Chondrocyte (in vitro differentiated cells): Measurements from ENCODE around the gene GNA15. TPM values are rescaled to one million over a fixed set of nuclear protein-coding genes. Genes with fewer than 3 reads are reported as not detected.

Source experiments
- DNase-seq: peaks from one replicate; pipeline ENCODE4 v3.0.0; 2021; ENCODE audit warnings: mixed read lengths, low spot score
- H3K27ac Mint-ChIP-seq: one replicate; pipeline ENCODE4 v1.8.0; 2021; ENCODE audit warnings: mild to moderate bottlenecking, moderate library complexity, mixed read lengths; ENCODE audit not compliant: unreplicated experiment
- H3K27me3 Mint-ChIP-seq: 2 replicates; pipeline ENCODE4 v1.8.0; 2021; ENCODE audit warnings: low read depth, mixed read lengths
- H3K36me3 Mint-ChIP-seq: 2 replicates; pipeline ENCODE4 v1.8.0; 2021; ENCODE audit warnings: low read depth, mixed read lengths
- H3K4me1 Mint-ChIP-seq: 2 replicates; pipeline ENCODE4 v1.8.0; 2021; ENCODE audit warnings: low read depth, mild to moderate bottlenecking, mixed read lengths
- H3K4me3 Mint-ChIP-seq: one replicate; pipeline ENCODE4 v1.8.0; 2021; ENCODE audit warnings: mild to moderate bottlenecking, moderate library complexity, mixed read lengths; ENCODE audit not compliant: unreplicated experiment
- H3K9me3 Mint-ChIP-seq: 2 replicates; pipeline ENCODE4 v1.8.0; 2021; ENCODE audit warnings: low read depth, mixed read lengths
- CTCF ChIP-seq: fragments of 200-600 bp; sonication (generic); IDR thresholded peaks from 2 replicates; pipeline ENCODE4 v1.5.0; 2021; ENCODE audit warnings: antibody characterized with exemption, mild to moderate bottlenecking, moderate library complexity
- total RNA-seq: library from RNA; stranded (reverse); gene quantifications from 3 replicates; pipeline ENCODE4 v1.2.1, GENCODE V29; 2021

GNA15 gene
- total RNA-seq, 1 donor from 2014 or later = not detected

- H3K4me1 Mint-ChIP-seq = peaks cover 21% of the 10 kb centered on the region
- no peak overlapping the region for H3K27ac Mint-ChIP-seq
- DNase-seq = no peak
- no peaks in the 10 kb centered on the region for H3K9me3 Mint-ChIP-seq
- no peaks in the 10 kb centered on the region for H3K27me3 Mint-ChIP-seq
- no peak overlapping the region for H3K4me3 Mint-ChIP-seq
- no peak for TF ChIP-seq CTCF
- H3K36me3 Mint-ChIP-seq = no peaks in the 10 kb centered on the region
Measured at GRCh38 chr19:3105641-3106508, 30.0 kb upstream of the GNA15 start.

GRCh38 chr19:3106509-3107141 is 29.2 kb upstream of the GNA15 start:
- TF ChIP-seq CTCF = no peak
- peaks cover 21% of the 10 kb centered on the region for H3K4me1 Mint-ChIP-seq
- H3K27me3 Mint-ChIP-seq = no peaks in the 10 kb centered on the region
- no peaks in the 10 kb centered on the region for H3K36me3 Mint-ChIP-seq
- H3K4me3 Mint-ChIP-seq = no peak overlapping the region
- H3K9me3 Mint-ChIP-seq = no peaks in the 10 kb centered on the region
- no peak overlapping the region for H3K27ac Mint-ChIP-seq
- DNase-seq = no peak

GRCh38 chr19:3107658-3108057 is 28.2 kb upstream of the GNA15 start:
- H3K27me3 Mint-ChIP-seq = no peaks in the 10 kb centered on the region
- no peaks in the 10 kb centered on the region for H3K9me3 Mint-ChIP-seq
- no peak for TF ChIP-seq CTCF
- no peak overlapping the region for H3K4me3 Mint-ChIP-seq
- DNase-seq = no peak
- H3K4me1 Mint-ChIP-seq = peaks cover 21% of the 10 kb centered on the region
- H3K27ac Mint-ChIP-seq = no peak overlapping the region
- H3K36me3 Mint-ChIP-seq = no peaks in the 10 kb centered on the region

- Mint-ChIP-seq H3K27ac (peak overlapping the region; percentile 73), H3K4me3 (no peak overlapping the region), H3K27me3 (no peaks in the 10 kb centered on the region), H3K9me3 (no peaks in the 10 kb centered on the region), H3K36me3 (no peaks in the 10 kb centered on the region), H3K4me1 (peaks cover 21% of the 10 kb centered on the region)
- peak; percentile 92 for DNase-seq
- TF ChIP-seq CTCF = peak; percentile 87
Measured at GRCh38 chr19:3108775-3109174, 27.1 kb upstream of the GNA15 start.

- peak; percentile 90 for DNase-seq
- Mint-ChIP-seq H3K9me3 (no peaks in the 10 kb centered on the region), H3K4me1 (peaks cover 14% of the 10 kb centered on the region), H3K27me3 (no peaks in the 10 kb centered on the region), H3K27ac (no peak overlapping the region), H3K4me3 (no peak overlapping the region), H3K36me3 (no peaks in the 10 kb centered on the region)
- no peak for TF ChIP-seq CTCF
Measured at GRCh38 chr19:3109491-3109890, 26.3 kb upstream of the GNA15 start.
